Measurements from ENCODE around the gene PARVA.

The PARVA gene

DNA sequence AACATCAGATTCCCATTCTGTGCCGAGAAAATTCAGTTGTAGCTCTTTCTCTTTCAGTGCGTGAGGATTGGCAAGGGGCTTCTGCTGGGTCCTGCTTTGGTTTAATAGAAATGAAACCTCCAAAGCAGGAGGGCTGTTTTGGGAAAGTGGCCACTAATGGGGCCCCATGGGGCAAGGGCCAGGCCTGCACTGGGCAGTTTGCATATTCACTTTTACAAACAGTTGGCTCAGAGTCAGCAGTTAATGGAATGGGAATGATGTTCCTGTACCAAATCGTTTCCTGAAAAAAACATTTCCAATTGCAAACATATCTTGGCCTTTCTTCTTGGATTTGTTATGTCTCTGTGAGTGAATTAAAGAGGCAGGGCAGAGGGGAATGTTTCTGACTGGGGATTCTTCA lies 92.1 kb downstream of the PARVA start:
- H3K27ac ChIP-seq (ENCODE audit: low read length, poor library complexity, severe bottlenecking), result no peak overlapping the region
- peak overlapping the region in 1 of 2 experiments; percentile 65 for H3K4me3 ChIP-seq (ENCODE audit: insufficient read depth in 1 of 2, low read depth in 1 of 2, low read length in 2 of 2)
- H3K18ac ChIP-seq (ENCODE audit: low read depth in 1 of 2, low read length in 2 of 2), result no peak overlapping the region
- H2BK120ac ChIP-seq (ENCODE audit: low read depth, low read length), result no peak overlapping the region
- H3K36me3 ChIP-seq (ENCODE audit: control insufficient read depth in 1 of 2, insufficient read depth in 2 of 2, low read depth in 1 of 2, low read length in 2 of 2), result peaks cover 10% of the 10 kb centered on the region in 2 experiments
- H3K4ac ChIP-seq (ENCODE audit: low read depth in 1 of 2, low read length in 2 of 2), result no peak overlapping the region
- H3K27me3 ChIP-seq (ENCODE audit: control insufficient read depth in 1 of 2, insufficient read depth in 1 of 2, low read length in 2 of 2), result no peaks in the 10 kb centered on the region
- H3K9me3 ChIP-seq (ENCODE audit: control insufficient read depth, low read length), result no peaks in the 10 kb centered on the region
- DNase-seq, result no peak
- no peak overlapping the region for H2AK5ac ChIP-seq (ENCODE audit: low read length, severe bottlenecking)
- H2AFZ ChIP-seq (ENCODE audit: low read depth, low read length), result no peak overlapping the region
- no peak overlapping the region for H2BK5ac ChIP-seq (ENCODE audit: low read depth, low read length, poor library complexity, severe bottlenecking)
- H2BK15ac ChIP-seq (ENCODE audit: low read depth, poor library complexity, severe bottlenecking), result no peak overlapping the region
- no peak overlapping the region for H3K23ac ChIP-seq (ENCODE audit: low read length in 2 of 2)
- H2BK12ac ChIP-seq (ENCODE audit: low read length in 2 of 2), result no peak overlapping the region
- H3K9ac ChIP-seq (ENCODE audit: low read length), result peak overlapping the region; percentile 73
- H3K79me1 ChIP-seq (replicated peaks; ENCODE audit: low read length, poor library complexity, severe bottlenecking), result peaks cover 40% of the 10 kb centered on the region
- H3K4me2 ChIP-seq (ENCODE audit: low read length, poor library complexity, severe bottlenecking), result no peak overlapping the region
- WGBS, result 92% methylated on average over 3 of the region's 3 CpGs
- H4K91ac ChIP-seq (ENCODE audit: low read length), result no peak overlapping the region
- peaks cover 5% of the 10 kb centered on the region for H3K4me1 ChIP-seq (ENCODE audit: control insufficient read depth, insufficient read depth, low read depth, low read length)
- H4K8ac ChIP-seq (ENCODE audit: low read length), result no peak overlapping the region
- no peak overlapping the region for H3K14ac ChIP-seq (ENCODE audit: low read length in 2 of 2)

DNA sequence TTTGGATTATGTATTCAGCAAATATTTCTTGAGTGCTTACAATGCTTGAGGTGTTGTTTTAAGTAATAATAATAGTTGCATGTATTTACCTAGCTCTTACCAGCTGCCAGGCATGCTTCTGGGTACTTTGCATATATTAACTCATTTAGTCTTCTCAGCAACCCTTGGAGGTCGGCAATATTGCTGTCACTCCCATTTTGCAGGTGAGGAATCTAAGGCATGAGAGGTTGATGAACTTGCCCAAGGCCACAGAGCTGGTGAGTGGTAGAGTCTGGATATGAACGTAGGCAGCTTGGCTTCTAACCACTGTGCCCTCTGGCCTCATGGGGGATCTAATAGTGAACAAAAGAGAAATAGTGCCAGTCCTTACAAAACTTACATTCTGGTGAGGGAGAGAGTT lies 92.9 kb downstream of the PARVA start:
- no peak overlapping the region for H2BK15ac ChIP-seq (ENCODE audit: low read depth, poor library complexity, severe bottlenecking)
- H2AK5ac ChIP-seq (ENCODE audit: low read length, severe bottlenecking), result no peak overlapping the region
- H3K9me3 ChIP-seq (ENCODE audit: control insufficient read depth, low read length), result no peaks in the 10 kb centered on the region
- no peak overlapping the region for H2BK5ac ChIP-seq (ENCODE audit: low read depth, low read length, poor library complexity, severe bottlenecking)
- no peak for DNase-seq
- H3K4me2 ChIP-seq (ENCODE audit: low read length, poor library complexity, severe bottlenecking), result no peak overlapping the region
- no peak overlapping the region for H2AFZ ChIP-seq (ENCODE audit: low read depth, low read length)
- H4K8ac ChIP-seq (ENCODE audit: low read length), result peak overlapping the region; percentile 31
- peak overlapping the region in 1 of 2 experiments; percentile 49 for H3K14ac ChIP-seq (ENCODE audit: low read length in 2 of 2)
- no peak overlapping the region for H3K23ac ChIP-seq (ENCODE audit: low read length in 2 of 2)
- H3K27me3 ChIP-seq (ENCODE audit: control insufficient read depth in 1 of 2, insufficient read depth in 1 of 2, low read length in 2 of 2), result no peaks in the 10 kb centered on the region
- no peak overlapping the region for H3K27ac ChIP-seq (ENCODE audit: low read length, poor library complexity, severe bottlenecking)
- H3K9ac ChIP-seq (ENCODE audit: low read length), result peak overlapping the region; percentile 73
- peaks cover 16 to 17% of the 10 kb centered on the region in 2 experiments for H3K36me3 ChIP-seq (ENCODE audit: control insufficient read depth in 1 of 2, insufficient read depth in 2 of 2, low read depth in 1 of 2, low read length in 2 of 2)
- H2BK120ac ChIP-seq (ENCODE audit: low read depth, low read length), result no peak overlapping the region
- peaks cover 7% of the 10 kb centered on the region for H3K4me1 ChIP-seq (ENCODE audit: control insufficient read depth, insufficient read depth, low read depth, low read length)
- H3K79me1 ChIP-seq (replicated peaks; ENCODE audit: low read length, poor library complexity, severe bottlenecking), result peaks cover 33% of the 10 kb centered on the region
- no peak overlapping the region for H3K4ac ChIP-seq (ENCODE audit: low read depth in 1 of 2, low read length in 2 of 2)
- H3K18ac ChIP-seq (ENCODE audit: low read depth in 1 of 2, low read length in 2 of 2), result peak overlapping the region in 1 of 2 experiments; percentile 11
- H2BK12ac ChIP-seq (ENCODE audit: low read length in 2 of 2), result no peak overlapping the region
- no peak overlapping the region for H4K91ac ChIP-seq (ENCODE audit: low read length)
- 90% methylated on average over 2 of the region's 2 CpGs for WGBS
- H3K4me3 ChIP-seq (ENCODE audit: insufficient read depth in 1 of 2, low read depth in 1 of 2, low read length in 2 of 2), result no peak overlapping the region

DNA sequence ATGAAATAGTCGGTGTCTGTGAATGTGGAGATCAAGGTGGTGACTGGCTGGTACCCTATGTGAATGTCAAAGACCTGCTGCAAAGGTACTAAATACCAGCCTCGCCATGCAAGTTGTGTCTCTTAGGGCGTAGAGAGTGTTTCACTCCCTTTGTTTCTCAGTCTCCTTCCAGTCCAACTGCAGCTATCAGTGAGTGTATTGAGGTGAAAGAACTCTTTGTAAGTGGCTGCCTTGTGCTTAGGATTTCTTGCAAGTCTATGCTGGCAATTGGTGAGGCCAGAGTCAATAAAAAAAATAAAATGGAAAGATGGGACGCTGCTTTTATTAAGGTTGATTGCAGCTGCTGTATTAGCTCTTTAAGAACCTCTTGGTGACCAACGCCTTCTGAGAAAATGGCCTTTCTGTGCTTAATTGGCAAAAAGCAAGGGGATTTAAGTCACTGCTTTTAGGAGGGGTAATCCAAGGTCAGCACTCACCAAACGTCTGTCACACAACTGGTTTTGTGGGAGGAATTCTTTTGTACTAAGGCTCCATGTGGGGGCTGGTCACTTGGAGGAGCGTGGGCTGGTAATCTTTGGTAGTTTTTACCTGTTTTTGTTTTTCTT lies 95.1 kb downstream of the PARVA start:
- Histone ChIP-seq H3K79me1 (replicated peaks; ENCODE audit: low read length, poor library complexity, severe bottlenecking) (peaks cover 48% of the 10 kb centered on the region), H3K23ac (ENCODE audit: low read length in 2 of 2) (no peak overlapping the region), H3K4me2 (ENCODE audit: low read length, poor library complexity, severe bottlenecking) (no peak overlapping the region), H3K14ac (ENCODE audit: low read length in 2 of 2) (no peak overlapping the region), H3K27ac (ENCODE audit: low read length, poor library complexity, severe bottlenecking) (no peak overlapping the region), H2BK15ac (ENCODE audit: low read depth, poor library complexity, severe bottlenecking) (no peak overlapping the region), H2AFZ (ENCODE audit: low read depth, low read length) (no peak overlapping the region), H3K4me3 (ENCODE audit: insufficient read depth in 1 of 2, low read depth in 1 of 2, low read length in 2 of 2) (no peak overlapping the region), H3K9ac (ENCODE audit: low read length) (no peak overlapping the region), H2BK5ac (ENCODE audit: low read depth, low read length, poor library complexity, severe bottlenecking) (no peak overlapping the region), H3K9me3 (ENCODE audit: control insufficient read depth, low read length) (no peaks in the 10 kb centered on the region), H2BK12ac (ENCODE audit: low read length in 2 of 2) (no peak overlapping the region), H3K4me1 (ENCODE audit: control insufficient read depth, insufficient read depth, low read depth, low read length) (peaks cover 11% of the 10 kb centered on the region), H3K27me3 (ENCODE audit: control insufficient read depth in 1 of 2, insufficient read depth in 1 of 2, low read length in 2 of 2) (no peaks in the 10 kb centered on the region), H3K4ac (ENCODE audit: low read depth in 1 of 2, low read length in 2 of 2) (no peak overlapping the region), H4K8ac (ENCODE audit: low read length) (no peak overlapping the region), H3K18ac (ENCODE audit: low read depth in 1 of 2, low read length in 2 of 2) (no peak overlapping the region), H2BK120ac (ENCODE audit: low read depth, low read length) (no peak overlapping the region), H4K91ac (ENCODE audit: low read length) (no peak overlapping the region), H2AK5ac (ENCODE audit: low read length, severe bottlenecking) (no peak overlapping the region), H3K36me3 (ENCODE audit: control insufficient read depth in 1 of 2, insufficient read depth in 2 of 2, low read depth in 1 of 2, low read length in 2 of 2) (peaks cover 35 to 40% of the 10 kb centered on the region in 2 experiments)
- 89% methylated on average over 6 of the region's 7 CpGs for WGBS
- DNase-seq, result no peak

DNA sequence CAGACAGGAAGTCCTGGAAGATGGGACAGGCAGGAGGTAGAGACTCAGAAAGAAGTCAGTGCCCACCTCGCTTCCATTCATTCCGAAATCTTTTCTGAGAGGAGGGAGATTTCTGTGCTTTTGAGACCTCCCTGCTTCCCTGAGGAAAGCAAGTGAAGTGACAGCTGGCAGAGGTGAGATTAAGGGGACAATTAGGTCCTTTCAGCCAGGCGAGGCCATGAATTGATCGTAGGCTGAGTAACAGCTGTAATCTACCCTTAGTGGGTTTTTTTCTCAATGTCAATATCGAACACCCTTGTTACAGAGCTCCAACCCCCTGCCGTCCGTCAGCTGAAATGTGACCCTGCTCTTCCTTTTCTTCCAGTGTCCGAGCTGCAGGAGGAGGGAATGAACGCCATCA lies 96.0 kb downstream of the PARVA start:
- Histone ChIP-seq H3K23ac (ENCODE audit: low read length in 2 of 2) (no peak overlapping the region), H4K91ac (ENCODE audit: low read length) (no peak overlapping the region), H3K4me3 (ENCODE audit: insufficient read depth in 1 of 2, low read depth in 1 of 2, low read length in 2 of 2) (no peak overlapping the region), H2BK12ac (ENCODE audit: low read length in 2 of 2) (no peak overlapping the region), H3K9me3 (ENCODE audit: control insufficient read depth, low read length) (no peaks in the 10 kb centered on the region), H3K27ac (ENCODE audit: low read length, poor library complexity, severe bottlenecking) (no peak overlapping the region), H3K14ac (ENCODE audit: low read length in 2 of 2) (no peak overlapping the region), H2AK5ac (ENCODE audit: low read length, severe bottlenecking) (no peak overlapping the region), H3K27me3 (ENCODE audit: control insufficient read depth in 1 of 2, insufficient read depth in 1 of 2, low read length in 2 of 2) (no peaks in the 10 kb centered on the region), H2BK5ac (ENCODE audit: low read depth, low read length, poor library complexity, severe bottlenecking) (no peak overlapping the region), H4K8ac (ENCODE audit: low read length) (peak overlapping the region; percentile 27), H3K9ac (ENCODE audit: low read length) (no peak overlapping the region), H3K4ac (ENCODE audit: low read depth in 1 of 2, low read length in 2 of 2) (no peak overlapping the region), H3K4me2 (ENCODE audit: low read length, poor library complexity, severe bottlenecking) (no peak overlapping the region), H3K36me3 (ENCODE audit: control insufficient read depth in 1 of 2, insufficient read depth in 2 of 2, low read depth in 1 of 2, low read length in 2 of 2) (peaks cover 35 to 48% of the 10 kb centered on the region in 2 experiments), H2BK120ac (ENCODE audit: low read depth, low read length) (no peak overlapping the region), H3K79me1 (replicated peaks; ENCODE audit: low read length, poor library complexity, severe bottlenecking) (peaks cover 43% of the 10 kb centered on the region), H2AFZ (ENCODE audit: low read depth, low read length) (no peak overlapping the region), H3K18ac (ENCODE audit: low read depth in 1 of 2, low read length in 2 of 2) (no peak overlapping the region), H2BK15ac (ENCODE audit: low read depth, poor library complexity, severe bottlenecking) (no peak overlapping the region), H3K4me1 (ENCODE audit: control insufficient read depth, insufficient read depth, low read depth, low read length) (peaks cover 11% of the 10 kb centered on the region)
- WGBS, result 96% methylated on average over 9 of the region's 9 CpGs
- no peak for DNase-seq
